ENCODE data around the gene NODAL. TPM values are rescaled to one million over a fixed set of nuclear protein-coding genes. Genes with fewer than 3 reads are reported as not detected.

The NODAL gene
- total and polyA plus RNA-seq, 5 donors from 2014 or later, result 0.09 to 0.22 (median 0.17) TPM; not detected in 2

GRCh38 chr10:70461397-70462348, 20.2 kb upstream of the NODAL start:
- H3K9me3 ChIP-seq (ENCODE audit: control insufficient read depth in 2 of 2, low read length in 2 of 2), result no peaks in the 10 kb centered on the region
- DNase-seq (peak in 1 of 3 donors; percentile 52), ATAC-seq (ENCODE audit: low read depth in 2 of 2) (peak; percentile 49 to 50)
- H3K27me3 Mint-ChIP-seq, result peaks cover 43% of the 10 kb centered on the region
- H3K4me1 ChIP-seq (ENCODE audit: control insufficient read depth, insufficient read depth, low read length, poor library complexity, severe bottlenecking), result peaks cover 6% of the 10 kb centered on the region
- peak overlapping the region in 1 of 3 donors; percentile 44 for H3K27ac Mint-ChIP-seq
- H3K36me3 ChIP-seq (ENCODE audit: control insufficient read depth, insufficient read depth, low read length), result no peaks in the 10 kb centered on the region
- no peak overlapping the region for H3K4me3 ChIP-seq (ENCODE audit: low read depth, low read length)
- H3K4me1 Mint-ChIP-seq, result peaks cover 0 to 12% (median 1%) of the 10 kb centered on the region in 4 donors
- H3K27me3 ChIP-seq (ENCODE audit: control insufficient read depth, insufficient read depth, low read length), result peaks cover 4% of the 10 kb centered on the region
- H3K4me3 Mint-ChIP-seq, result no peak overlapping the region
- peaks cover 9% of the 10 kb centered on the region for H3K36me3 Mint-ChIP-seq
- H3K27ac ChIP-seq (ENCODE audit: insufficient read depth, low read length, poor library complexity, severe bottlenecking), result no peak overlapping the region
- H3K9me3 Mint-ChIP-seq, result peaks cover 0 to 3% (median 0%) of the 10 kb centered on the region in 7 donors

DNA sequence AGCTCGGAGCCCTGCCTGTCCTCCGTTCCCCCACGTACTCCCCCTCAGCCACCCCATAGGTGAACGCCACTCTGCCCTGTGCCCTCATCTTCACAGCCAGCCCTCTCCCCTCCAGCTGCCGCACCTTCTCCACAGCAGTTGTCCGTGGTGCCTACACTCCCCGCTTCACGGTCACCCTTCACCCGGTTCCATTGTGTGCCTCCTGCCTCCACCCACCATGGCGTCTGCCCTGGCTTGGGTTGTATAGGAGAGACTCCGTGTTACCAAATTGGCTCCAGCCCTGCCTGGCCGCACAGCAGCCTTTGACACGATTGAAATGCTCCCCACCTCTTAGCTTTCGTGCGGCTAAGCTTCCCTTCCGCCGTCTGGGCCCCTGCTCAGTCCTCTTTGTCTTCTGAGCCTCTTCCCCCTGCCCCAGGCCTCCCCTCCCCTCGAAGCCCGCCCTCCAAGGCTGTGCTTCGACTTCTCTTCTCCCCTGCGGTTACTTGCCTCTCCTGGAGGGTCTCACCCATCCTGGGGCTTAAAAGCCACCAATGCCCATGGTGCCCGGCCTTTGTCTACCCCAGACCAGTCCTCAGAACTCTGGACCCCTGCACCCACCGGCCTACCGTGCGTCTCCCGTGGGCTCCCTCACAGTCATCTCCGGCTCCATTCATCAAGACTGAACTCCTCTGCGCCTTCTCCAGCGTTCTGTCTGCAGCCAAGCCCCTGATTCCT, 18.5 kb upstream of the NODAL start:
- peaks cover 6% of the 10 kb centered on the region for H3K4me1 ChIP-seq (ENCODE audit: control insufficient read depth, insufficient read depth, low read length, poor library complexity, severe bottlenecking)
- no peaks in the 10 kb centered on the region for H3K9me3 ChIP-seq (ENCODE audit: control insufficient read depth in 2 of 2, low read length in 2 of 2)
- Mint-ChIP-seq H3K36me3 (peaks cover 9% of the 10 kb centered on the region), H3K27ac (no peak overlapping the region), H3K27me3 (peaks cover 48% of the 10 kb centered on the region), H3K4me3 (peak overlapping the region in 1 of 4 donors; percentile 31), H3K9me3 (peaks cover 0 to 3% (median 0%) of the 10 kb centered on the region in 7 donors), H3K4me1 (peaks cover 0 to 12% (median 1%) of the 10 kb centered on the region in 4 donors)
- no peak for DNase-seq
- H3K27me3 ChIP-seq (ENCODE audit: control insufficient read depth, insufficient read depth, low read length), result peaks cover 9% of the 10 kb centered on the region
- no peak for ATAC-seq (ENCODE audit: low read depth in 2 of 2)
- H3K27ac ChIP-seq (ENCODE audit: insufficient read depth, low read length, poor library complexity, severe bottlenecking), result no peak overlapping the region
- no peak overlapping the region for H3K4me3 ChIP-seq (ENCODE audit: low read depth, low read length)
- no peaks in the 10 kb centered on the region for H3K36me3 ChIP-seq (ENCODE audit: control insufficient read depth, insufficient read depth, low read length)

- Histone ChIP-seq H3K27ac (ENCODE audit: insufficient read depth, low read length, poor library complexity, severe bottlenecking) (no peak overlapping the region), H3K36me3 (ENCODE audit: control insufficient read depth, insufficient read depth, low read length) (no peaks in the 10 kb centered on the region), H3K4me1 (ENCODE audit: control insufficient read depth, insufficient read depth, low read length, poor library complexity, severe bottlenecking) (peaks cover 6% of the 10 kb centered on the region), H3K27me3 (ENCODE audit: control insufficient read depth, insufficient read depth, low read length) (peaks cover 9% of the 10 kb centered on the region), H3K9me3 (ENCODE audit: control insufficient read depth in 2 of 2, low read length in 2 of 2) (no peaks in the 10 kb centered on the region), H3K4me3 (ENCODE audit: low read depth, low read length) (no peak overlapping the region)
- Mint-ChIP-seq H3K27me3 (peaks cover 48% of the 10 kb centered on the region), H3K9me3 (peaks cover 0 to 3% (median 0%) of the 10 kb centered on the region in 7 donors), H3K36me3 (peaks cover 9% of the 10 kb centered on the region), H3K4me3 (no peak overlapping the region), H3K4me1 (peaks cover 0 to 12% (median 1%) of the 10 kb centered on the region in 4 donors), H3K27ac (no peak overlapping the region)
- ATAC-seq (ENCODE audit: low read depth in 2 of 2) (no peak), DNase-seq (no peak)
These were observed 17.7 kb upstream of the NODAL start for GRCh38 chr10:70459061-70459773.

- Histone ChIP-seq H3K27me3 (ENCODE audit: control insufficient read depth, insufficient read depth, low read length) (peaks cover 9% of the 10 kb centered on the region), H3K4me3 (ENCODE audit: low read depth, low read length) (no peak overlapping the region), H3K36me3 (ENCODE audit: control insufficient read depth, insufficient read depth, low read length) (no peaks in the 10 kb centered on the region), H3K4me1 (ENCODE audit: control insufficient read depth, insufficient read depth, low read length, poor library complexity, severe bottlenecking) (peaks cover 6% of the 10 kb centered on the region), H3K9me3 (ENCODE audit: control insufficient read depth in 2 of 2, low read length in 2 of 2) (no peaks in the 10 kb centered on the region), H3K27ac (ENCODE audit: insufficient read depth, low read length, poor library complexity, severe bottlenecking) (no peak overlapping the region)
- Mint-ChIP-seq H3K9me3 (peaks cover 0 to 3% (median 0%) of the 10 kb centered on the region in 7 donors), H3K4me3 (no peak overlapping the region), H3K36me3 (peaks cover 9% of the 10 kb centered on the region), H3K27me3 (peaks cover 49% of the 10 kb centered on the region), H3K27ac (no peak overlapping the region), H3K4me1 (peaks cover 0 to 12% (median 1%) of the 10 kb centered on the region in 4 donors)
- peak; percentile 39 to 48 for ATAC-seq (ENCODE audit: low read depth in 2 of 2)
- DNase-seq, result no peak
These were observed 17.0 kb upstream of the NODAL start for GRCh38 chr10:70458329-70459060.

DNA sequence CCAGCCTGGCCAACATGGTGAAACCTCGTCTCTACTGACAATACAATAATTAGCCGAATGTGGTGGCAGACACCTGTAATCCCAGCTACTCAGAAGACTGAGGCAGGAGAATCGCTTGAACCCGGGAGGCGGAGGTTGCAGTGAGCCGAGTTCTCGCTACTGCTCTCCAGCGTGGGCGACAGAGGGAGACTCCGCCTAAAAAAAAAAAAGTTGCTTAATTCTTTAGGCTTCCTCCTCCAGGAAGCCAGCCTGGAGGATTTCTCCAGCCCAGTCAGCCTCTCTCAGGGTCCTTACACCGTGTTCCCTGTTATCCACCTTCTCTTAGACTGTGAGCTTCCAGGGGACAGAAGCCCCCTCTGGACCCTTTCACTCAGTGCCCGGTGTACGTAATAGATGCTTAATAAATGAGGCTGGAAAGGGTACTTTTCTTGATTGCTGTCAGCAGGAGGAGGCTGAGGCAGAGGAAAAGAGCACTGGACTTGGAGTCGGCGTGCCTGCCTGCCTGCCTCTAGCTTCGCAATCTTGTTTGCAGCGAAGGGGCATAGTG, 16.4 kb upstream of the NODAL start:
- ATAC-seq (ENCODE audit: low read depth in 2 of 2), result no peak
- Histone ChIP-seq H3K27ac (ENCODE audit: insufficient read depth, low read length, poor library complexity, severe bottlenecking) (no peak overlapping the region), H3K4me1 (ENCODE audit: control insufficient read depth, insufficient read depth, low read length, poor library complexity, severe bottlenecking) (peaks cover 6% of the 10 kb centered on the region), H3K36me3 (ENCODE audit: control insufficient read depth, insufficient read depth, low read length) (no peaks in the 10 kb centered on the region), H3K9me3 (ENCODE audit: control insufficient read depth in 2 of 2, low read length in 2 of 2) (no peaks in the 10 kb centered on the region), H3K27me3 (ENCODE audit: control insufficient read depth, insufficient read depth, low read length) (peaks cover 9% of the 10 kb centered on the region), H3K4me3 (ENCODE audit: low read depth, low read length) (no peak overlapping the region)
- DNase-seq, result no peak
- Mint-ChIP-seq H3K27ac (no peak overlapping the region), H3K4me1 (peaks cover 0 to 12% (median 1%) of the 10 kb centered on the region in 4 donors), H3K36me3 (peaks cover 9% of the 10 kb centered on the region), H3K27me3 (peaks cover 53% of the 10 kb centered on the region), H3K4me3 (no peak overlapping the region), H3K9me3 (peaks cover 0 to 3% (median 0%) of the 10 kb centered on the region in 7 donors)

GRCh38 chr10:70456164-70456563, 14.7 kb upstream of the NODAL start:
- Mint-ChIP-seq H3K4me1 (peaks cover 0 to 10% (median 0%) of the 10 kb centered on the region in 4 donors), H3K9me3 (peaks cover 0 to 3% (median 0%) of the 10 kb centered on the region in 7 donors), H3K4me3 (no peak overlapping the region), H3K27me3 (peaks cover 46% of the 10 kb centered on the region), H3K27ac (no peak overlapping the region), H3K36me3 (peaks cover 6% of the 10 kb centered on the region)
- H3K27me3 ChIP-seq (ENCODE audit: control insufficient read depth, insufficient read depth, low read length), result peaks cover 9% of the 10 kb centered on the region
- peaks cover 6% of the 10 kb centered on the region for H3K4me1 ChIP-seq (ENCODE audit: control insufficient read depth, insufficient read depth, low read length, poor library complexity, severe bottlenecking)
- no peak for DNase-seq
- H3K9me3 ChIP-seq (ENCODE audit: control insufficient read depth in 2 of 2, low read length in 2 of 2), result no peaks in the 10 kb centered on the region
- H3K4me3 ChIP-seq (ENCODE audit: low read depth, low read length), result no peak overlapping the region
- no peaks in the 10 kb centered on the region for H3K36me3 ChIP-seq (ENCODE audit: control insufficient read depth, insufficient read depth, low read length)
- no peak overlapping the region for H3K27ac ChIP-seq (ENCODE audit: insufficient read depth, low read length, poor library complexity, severe bottlenecking)
- ATAC-seq (ENCODE audit: low read depth in 2 of 2), result no peak
